ENCODE measurements around the gene MIER2.

DNA sequence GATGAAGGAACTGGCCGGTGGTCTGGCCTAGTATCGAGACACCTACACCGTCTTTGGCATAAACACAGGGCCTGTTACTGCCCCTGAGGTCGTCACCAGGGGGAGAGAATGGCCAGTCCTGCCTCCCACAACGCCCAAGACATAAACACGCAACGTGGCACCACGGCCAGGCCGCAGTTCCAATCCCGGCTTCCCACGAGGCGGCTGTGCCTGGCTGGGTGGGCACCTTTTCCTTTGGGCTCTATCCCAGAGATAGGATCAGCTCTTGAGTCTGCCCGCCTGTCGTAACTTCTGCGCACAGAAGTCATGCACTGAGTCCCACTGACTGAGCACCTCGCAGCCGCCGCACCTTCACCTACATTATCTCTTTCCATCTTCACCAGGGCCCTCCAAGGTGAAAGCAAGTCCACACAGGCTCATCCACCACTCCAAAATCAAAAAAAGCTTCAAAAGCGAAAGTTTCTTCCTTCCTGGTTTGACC is 1.1 kb downstream of the MIER2 start:
- TF ChIP-seq, protein P1, sequence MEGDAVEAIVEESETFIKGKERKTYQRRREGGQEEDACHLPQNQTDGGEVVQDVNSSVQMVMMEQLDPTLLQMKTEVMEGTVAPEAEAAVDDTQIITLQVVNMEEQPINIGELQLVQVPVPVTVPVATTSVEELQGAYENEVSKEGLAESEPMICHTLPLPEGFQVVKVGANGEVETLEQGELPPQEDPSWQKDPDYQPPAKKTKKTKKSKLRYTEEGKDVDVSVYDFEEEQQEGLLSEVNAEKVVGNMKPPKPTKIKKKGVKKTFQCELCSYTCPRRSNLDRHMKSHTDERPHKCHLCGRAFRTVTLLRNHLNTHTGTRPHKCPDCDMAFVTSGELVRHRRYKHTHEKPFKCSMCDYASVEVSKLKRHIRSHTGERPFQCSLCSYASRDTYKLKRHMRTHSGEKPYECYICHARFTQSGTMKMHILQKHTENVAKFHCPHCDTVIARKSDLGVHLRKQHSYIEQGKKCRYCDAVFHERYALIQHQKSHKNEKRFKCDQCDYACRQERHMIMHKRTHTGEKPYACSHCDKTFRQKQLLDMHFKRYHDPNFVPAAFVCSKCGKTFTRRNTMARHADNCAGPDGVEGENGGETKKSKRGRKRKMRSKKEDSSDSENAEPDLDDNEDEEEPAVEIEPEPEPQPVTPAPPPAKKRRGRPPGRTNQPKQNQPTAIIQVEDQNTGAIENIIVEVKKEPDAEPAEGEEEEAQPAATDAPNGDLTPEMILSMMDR (IDR thresholded peaks at IDR 0.05; ENCODE audit: low read depth, low read length, poor library complexity, severe bottlenecking), result no peak
- no peak for TF ChIP-seq EZH2phosphoT487 (IDR thresholded peaks at IDR 0.05; ENCODE audit: borderline replicate concordance, low read length)
